Endothelial cell (in vitro differentiated cells): ENCODE data around the gene ATL1. TPM values are rescaled to one million over a fixed set of nuclear protein-coding genes. Genes with fewer than 3 reads are reported as not detected.

ENCODE experiments used
- DNase-seq: peaks from one replicate; pipeline ENCODE4 v3.0.0; 2021; ENCODE audit warnings: low spot score
- H3K27ac Mint-ChIP-seq: one replicate; pipeline ENCODE4 v1.8.0; 2021; ENCODE audit warnings: mixed read lengths, inconsistent platforms; ENCODE audit not compliant: unreplicated experiment
- H3K27me3 Mint-ChIP-seq: one replicate; pipeline ENCODE4 v1.8.0; 2021; ENCODE audit warnings: mild to moderate bottlenecking, moderate library complexity, mixed read lengths, inconsistent platforms; ENCODE audit not compliant: unreplicated experiment
- H3K36me3 Mint-ChIP-seq: one replicate; pipeline ENCODE4 v1.8.0; 2021; ENCODE audit warnings: mild to moderate bottlenecking, low read depth, mixed read lengths, inconsistent platforms; ENCODE audit not compliant: unreplicated experiment
- H3K4me1 Mint-ChIP-seq: one replicate; pipeline ENCODE4 v1.8.0; 2021; ENCODE audit warnings: mild to moderate bottlenecking, mixed read lengths, inconsistent platforms; ENCODE audit not compliant: unreplicated experiment
- H3K4me3 Mint-ChIP-seq: one replicate; pipeline ENCODE4 v1.8.0; 2021; ENCODE audit warnings: mild to moderate bottlenecking, mixed read lengths, inconsistent platforms; ENCODE audit not compliant: unreplicated experiment
- H3K9me3 Mint-ChIP-seq: one replicate; pipeline ENCODE4 v1.8.0; 2021; ENCODE audit warnings: mixed read lengths, inconsistent platforms; ENCODE audit not compliant: unreplicated experiment
- CTCF ChIP-seq: fragments of 200-600 bp; sonication (generic); IDR thresholded peaks from one replicate; pipeline ENCODE4 v1.5.0; 2021; ENCODE audit warnings: antibody characterized with exemption; ENCODE audit not compliant: unreplicated experiment
- total RNA-seq: library from RNA; stranded (reverse); fragmentation: NEBNext Ultra II Directional; extraction: Animal tissue kit (Norgen Biotek cat#: 25700); gene quantifications from one replicate; pipeline ENCODE4 v1.2.1, GENCODE V29; 2021; ENCODE audit not compliant: unreplicated experiment

Gene ATL1
- total RNA-seq, 1 donor from 2014 or later: 4.7 TPM

GRCh38 chr14:50520947-50521815 is 38.8 kb upstream of the ATL1 start:
- Mint-ChIP-seq H3K4me1 (peaks cover 24% of the 10 kb centered on the region), H3K9me3 (no peaks in the 10 kb centered on the region), H3K27me3 (no peaks in the 10 kb centered on the region), H3K36me3 (peaks cover 21% of the 10 kb centered on the region), H3K4me3 (no peak overlapping the region), H3K27ac (no peak overlapping the region)
- no peak for DNase-seq
- TF ChIP-seq CTCF: no peak

GRCh38 chr14:50521912-50522341 is 38.0 kb upstream of the ATL1 start:
- no peak for DNase-seq
- peaks cover 28% of the 10 kb centered on the region for H3K4me1 Mint-ChIP-seq
- no peaks in the 10 kb centered on the region for H3K27me3 Mint-ChIP-seq
- H3K9me3 Mint-ChIP-seq: no peaks in the 10 kb centered on the region
- H3K27ac Mint-ChIP-seq: no peak overlapping the region
- H3K36me3 Mint-ChIP-seq: peaks cover 21% of the 10 kb centered on the region
- H3K4me3 Mint-ChIP-seq: no peak overlapping the region
- no peak for TF ChIP-seq CTCF

GRCh38 chr14:50523271-50524041 is 36.5 kb upstream of the ATL1 start:
- Mint-ChIP-seq H3K9me3 (no peaks in the 10 kb centered on the region), H3K4me1 (peaks cover 32% of the 10 kb centered on the region), H3K36me3 (peaks cover 21% of the 10 kb centered on the region), H3K4me3 (no peak overlapping the region), H3K27ac (no peak overlapping the region), H3K27me3 (no peaks in the 10 kb centered on the region)
- no peak for DNase-seq
- TF ChIP-seq CTCF: no peak

GRCh38 chr14:50524060-50524459 is 35.9 kb upstream of the ATL1 start:
- Mint-ChIP-seq H3K27me3 (no peaks in the 10 kb centered on the region), H3K4me3 (no peak overlapping the region), H3K4me1 (peaks cover 38% of the 10 kb centered on the region), H3K36me3 (peaks cover 21% of the 10 kb centered on the region), H3K27ac (no peak overlapping the region), H3K9me3 (no peaks in the 10 kb centered on the region)
- DNase-seq: no peak
- TF ChIP-seq CTCF: no peak
